H9 (cell line): ENCODE data around the gene PTPN3. TPM values are rescaled to one million over a fixed set of nuclear protein-coding genes. Genes with fewer than 3 reads are reported as not detected.
A peak's percentile ranks its signal among the peaks of the same experiment; 100 is the strongest.

Source experiments
- DNase-seq: peaks from one replicate; pipeline ENCODE4 v3.0.0-alpha.2; 2017
- H2AFZ ChIP-seq: one replicate; pipeline ENCODE4 v1.6.1; 2013; ENCODE audit warnings: mild to moderate bottlenecking, low read length, control low read depth, moderate library complexity
- H2AK5ac ChIP-seq: 2 replicates; pipeline ENCODE4 v1.6.1; 2013; ENCODE audit warnings: low read length, control low read depth, mixed read lengths; ENCODE audit not compliant: insufficient read length
- H2BK120ac ChIP-seq: one replicate; pipeline ENCODE4 v1.6.1; 2013; ENCODE audit warnings: low read depth, mild to moderate bottlenecking, low read length, control low read depth, inconsistent platforms; ENCODE audit not compliant: poor library complexity, severe bottlenecking
- H2BK12ac ChIP-seq: 2 replicates; pipeline ENCODE4 v1.6.1; 2013; ENCODE audit warnings: low read length, control low read depth, mixed read lengths, low read depth; ENCODE audit not compliant: insufficient read length
- H2BK15ac ChIP-seq: 2 replicates; pipeline ENCODE4 v1.6.1; 2013; ENCODE audit warnings: low read depth, low read length, control low read depth
- H2BK20ac ChIP-seq: one replicate; pipeline ENCODE4 v1.6.1; 2013; ENCODE audit warnings: low read depth, mild to moderate bottlenecking, low read length, control low read depth, inconsistent platforms; ENCODE audit not compliant: poor library complexity, severe bottlenecking
- H2BK5ac ChIP-seq: 2 replicates; pipeline ENCODE4 v1.6.1; 2013; ENCODE audit warnings: low read length, control low read depth, mixed read lengths; ENCODE audit not compliant: insufficient read length
- H3K14ac ChIP-seq: 2 replicates; pipeline ENCODE4 v1.6.1; 2013; ENCODE audit warnings: low read length, control low read depth; ENCODE audit not compliant: insufficient read depth
- H3K18ac ChIP-seq: 2 replicates; pipeline ENCODE4 v1.6.1; 2013; ENCODE audit warnings: low read depth, mild to moderate bottlenecking, mixed read lengths, low read length, control low read depth; ENCODE audit not compliant: insufficient read length
- H3K23ac ChIP-seq: 2 replicates; pipeline ENCODE4 v1.6.1; 2013; ENCODE audit warnings: low read length, control low read depth, mixed read lengths, low read depth; ENCODE audit not compliant: insufficient read length
- H3K23me2 ChIP-seq: 2 replicates; pipeline ENCODE4 v1.6.1; 2013; ENCODE audit warnings: low read depth, mild to moderate bottlenecking, mixed read lengths, low read length, control low read depth; ENCODE audit not compliant: insufficient read length, poor library complexity, severe bottlenecking
- H3K27ac ChIP-seq: 2 replicates; pipeline ENCODE4 v1.5.1; 2013; ENCODE audit warnings: low read length, control low read depth, mixed read lengths, low read depth; ENCODE audit not compliant: insufficient read length
- H3K27me3 ChIP-seq: 2 replicates; pipeline ENCODE4 v1.6.1; 2013; ENCODE audit warnings: low read length, control low read depth, inconsistent platforms; ENCODE audit not compliant: insufficient read depth
- H3K4ac ChIP-seq: 2 replicates; pipeline ENCODE4 v1.6.1; 2013; ENCODE audit warnings: low read depth, mild to moderate bottlenecking, control low read depth, inconsistent platforms, low read length, moderate library complexity
- H3K4me1 ChIP-seq: 2 replicates; pipeline ENCODE4 v1.6.1; 2013; ENCODE audit warnings: low read length, control low read depth, inconsistent platforms; ENCODE audit not compliant: insufficient read depth
- H3K4me2 ChIP-seq: 2 replicates; pipeline ENCODE4 v1.6.1; 2013; ENCODE audit warnings: low read length, control low read depth, mixed read lengths; ENCODE audit not compliant: insufficient read length, insufficient read depth
- H3K56ac ChIP-seq: 2 replicates; pipeline ENCODE4 v1.6.1; 2013; ENCODE audit warnings: low read depth, mild to moderate bottlenecking, mixed read lengths, low read length, control low read depth; ENCODE audit not compliant: insufficient read length
- H3K79me1 ChIP-seq: 2 replicates; pipeline ENCODE4 v1.6.1; 2013; ENCODE audit warnings: low read depth, mild to moderate bottlenecking, moderate library complexity, low read length, control low read depth, inconsistent platforms; ENCODE audit not compliant: insufficient read depth, poor library complexity, severe bottlenecking
- H3K79me2 ChIP-seq: 2 replicates; pipeline ENCODE4 v1.6.1; 2013; ENCODE audit warnings: low read length, control low read depth, inconsistent platforms; ENCODE audit not compliant: insufficient read depth
- H3K9ac ChIP-seq: 2 replicates; pipeline ENCODE4 v1.6.1; 2013; ENCODE audit warnings: low read length, control low read depth, mixed read lengths; ENCODE audit not compliant: insufficient read length; ENCODE audit errors: extremely low read depth
- H3K9me3 ChIP-seq: one replicate; pipeline ENCODE4 v1.6.1; 2013; ENCODE audit warnings: low read depth, low read length, inconsistent platforms; ENCODE audit not compliant: control insufficient read depth
- H3T11ph ChIP-seq: one replicate; pipeline ENCODE4 v1.6.1; 2013; ENCODE audit warnings: mild to moderate bottlenecking, low read length, control low read depth, inconsistent platforms
- H4K20me1 ChIP-seq: one replicate; pipeline ENCODE4 v1.6.1; 2013; ENCODE audit not compliant: control insufficient read depth, insufficient read length, insufficient read depth
- H4K5ac ChIP-seq: 2 replicates; pipeline ENCODE4 v1.6.1; 2013; ENCODE audit warnings: low read depth, mild to moderate bottlenecking, mixed read lengths, low read length, control low read depth; ENCODE audit not compliant: insufficient read length
- H4K8ac ChIP-seq: replicated peaks from 2 replicates; pipeline ENCODE4 v1.6.1; 2013; ENCODE audit warnings: low read length, control low read depth, mixed read lengths, low read depth; ENCODE audit not compliant: insufficient read length
- H4K91ac ChIP-seq: 2 replicates; pipeline ENCODE4 v1.6.1; 2013; ENCODE audit warnings: low read depth, mild to moderate bottlenecking, moderate library complexity, mixed read lengths, low read length, control low read depth; ENCODE audit not compliant: insufficient read length
- H3K27ac Mint-ChIP-seq, 3 experiments: 2 replicates in 2 of 3; 3 replicates in 1 of 3; pipeline ENCODE4 v1.8.0; 2020 to 2021; ENCODE audit warnings: mixed read lengths in 3 of 3, mild to moderate bottlenecking in 1 of 3, moderate library complexity in 1 of 3
- H3K27me3 Mint-ChIP-seq: 2 replicates; pipeline ENCODE4 v1.8.0; 2021; ENCODE audit warnings: low read depth, mild to moderate bottlenecking, moderate library complexity, mixed read lengths
- H3K36me3 Mint-ChIP-seq, 3 experiments: 2 replicates in 2 of 3; 3 replicates in 1 of 3; pipeline ENCODE4 v1.8.0; 2020 to 2021; ENCODE audit warnings: low read depth in 3 of 3, mixed read lengths in 3 of 3; ENCODE audit not compliant: insufficient read depth in 1 of 3
- H3K4me1 Mint-ChIP-seq, 2 experiments: 2 replicates each; pipeline ENCODE4 v1.8.0; 2020; ENCODE audit warnings: mixed read lengths in 2 of 2
- H3K4me3 Mint-ChIP-seq, 2 experiments: 2 replicates in 1 of 2; 3 replicates in 1 of 2; pipeline ENCODE4 v1.8.0; 2020 to 2021; ENCODE audit warnings: mild to moderate bottlenecking in 2 of 2, mixed read lengths in 2 of 2, moderate library complexity in 1 of 2
- H3K9me3 Mint-ChIP-seq, 2 experiments: 2 replicates in 1 of 2; 3 replicates in 1 of 2; pipeline ENCODE4 v1.8.0; 2020; ENCODE audit warnings: mild to moderate bottlenecking in 2 of 2, mixed read lengths in 2 of 2, moderate library complexity in 1 of 2
- CTCF ChIP-seq: fragments of 200-600 bp; sonication (generic); conservative IDR thresholded peaks from 3 replicates; pipeline ENCODE4 v1.8.0; 2021; ENCODE audit warnings: antibody characterized with exemption, mild to moderate bottlenecking
- WGBS: extraction: QIAGEN DNeasy Blood & Tissue Kit; methylation state at CpG from one replicate; pipeline ENCODE4 v1.1.7; 2013; ENCODE audit warnings: missing lambda C conversion rate, low lambda C conversion rate, mixed read lengths; ENCODE audit not compliant: insufficient read length; ENCODE audit errors: extremely low coverage; 5-methylcytosine and 5-hydroxymethylcytosine counted together
- total RNA-seq: library from RNA; stranded (reverse); gene quantifications from 2 replicates; pipeline ENCODE4 v1.2.1, GENCODE V29; 2021

The PTPN3 gene
- total RNA-seq, 1 experiment from 2014 or later, result 2.6 TPM

GRCh38 chr9:109414125-109414785 is 83.9 kb downstream of the PTPN3 start:
- Histone ChIP-seq H4K8ac (no peak overlapping the region), H3K14ac (no peak overlapping the region; the same call in 1 of the 2 replicates), H2BK5ac (no peak overlapping the region), H2BK12ac (no peak overlapping the region), H3K79me1 (no peaks in the 10 kb centered on the region), H3K23ac (no peak overlapping the region), H3K27me3 (no peaks in the 10 kb centered on the region), H4K20me1 (no peaks in the 10 kb centered on the region), H2BK15ac (no peak overlapping the region), H3K4me1 (peaks cover 4% of the 10 kb centered on the region; the same call in 1 of the 2 replicates), H3K9ac (no peak overlapping the region), H2BK20ac (no peak overlapping the region), H2BK120ac (no peak overlapping the region), H3K18ac (no peak overlapping the region), H2AK5ac (no peak overlapping the region), H3T11ph (no peak overlapping the region), H3K9me3 (no peaks in the 10 kb centered on the region), H3K27ac (no peak overlapping the region), H2AFZ (no peak overlapping the region), H3K56ac (no peak overlapping the region), H3K4me2 (no peak overlapping the region), H4K5ac (no peak overlapping the region), H3K79me2 (no peaks in the 10 kb centered on the region), H4K91ac (no peak overlapping the region), H3K23me2 (no peaks in the 10 kb centered on the region), H3K4ac (no peak overlapping the region)
- Mint-ChIP-seq H3K4me3 (no peak overlapping the region), H3K27me3 (no peaks in the 10 kb centered on the region), H3K4me1 (peaks cover 40% of the 10 kb centered on the region in 2 experiments), H3K27ac (no peak overlapping the region), H3K9me3 (no peaks in the 10 kb centered on the region), H3K36me3 (no peaks in the 10 kb centered on the region)
- no CpG with 5 or more reads among the region's 7 CpGs for WGBS
- DNase-seq, result peak; percentile 54
- peak; percentile 37 for TF ChIP-seq CTCF
